Smooth muscle cell (in vitro differentiated cells): ENCODE measurements around the gene DRC7. TPM values are rescaled to one million over a fixed set of nuclear protein-coding genes. Genes with fewer than 3 reads are reported as not detected.

Source experiments
- DNase-seq: peaks from one replicate; lab custom pipeline; 2025; ENCODE audit not compliant: unreplicated experiment; lab: John Stamatoyannopoulos, UW
- H2AFZ ChIP-seq: fragments of 200-600 bp; sonication (generic); 2 replicates; pipeline ENCODE4 v1.6.0; 2016; ENCODE audit warnings: antibody characterized with exemption, low read depth, mild to moderate bottlenecking
- H3F3A ChIP-seq: fragments of 200-600 bp; sonication (generic); 2 replicates; pipeline ENCODE4 v1.6.0; 2017; ENCODE audit warnings: antibody characterized with exemption, low read depth
- H3K27ac ChIP-seq: fragments of 200-600 bp; sonication (generic); 2 replicates; pipeline ENCODE4 v1.5.1; 2016; ENCODE audit warnings: low read depth, mild to moderate bottlenecking
- H3K27me3 ChIP-seq: fragments of 200-600 bp; sonication (generic); 2 replicates; pipeline ENCODE4 v1.6.1; 2016; ENCODE audit warnings: low read depth, mild to moderate bottlenecking
- H3K36me3 ChIP-seq: fragments of 200-600 bp; sonication (generic); 2 replicates; pipeline ENCODE4 v1.5.1; 2016; ENCODE audit warnings: low read depth
- H3K4me1 ChIP-seq: fragments of 200-600 bp; sonication (generic); 2 replicates; pipeline ENCODE4 v1.5.1; 2016; ENCODE audit warnings: low read depth
- H3K4me2 ChIP-seq: fragments of 200-600 bp; sonication (generic); 2 replicates; pipeline ENCODE4 v1.6.0; 2016; ENCODE audit warnings: mild to moderate bottlenecking
- H3K4me3 ChIP-seq: fragments of 200-600 bp; sonication (generic); 2 replicates; pipeline ENCODE4 v1.5.1; 2016; ENCODE audit warnings: mild to moderate bottlenecking
- H3K79me2 ChIP-seq: fragments of 200-600 bp; sonication (generic); 2 replicates; pipeline ENCODE4 v1.6.0; 2016; ENCODE audit warnings: low read depth, mild to moderate bottlenecking
- H3K9ac ChIP-seq: fragments of 200-600 bp; sonication (generic); 2 replicates; pipeline ENCODE4 v1.6.0; 2016; ENCODE audit warnings: low read depth
- H3K9me3 ChIP-seq: fragments of 200-600 bp; sonication (generic); replicated peaks from 2 replicates; pipeline ENCODE4 v1.5.1; 2016; ENCODE audit warnings: low read depth
- H4K20me1 ChIP-seq: fragments of 200-600 bp; sonication (generic); 2 replicates; pipeline ENCODE4 v1.6.0; 2016; ENCODE audit warnings: low read depth
- CTCF ChIP-seq: fragments of 200-600 bp; sonication (generic); IDR thresholded peaks from 2 replicates; pipeline ENCODE4 v1.5.1; 2017; ENCODE audit warnings: borderline replicate concordance, mild to moderate bottlenecking, antibody characterized with exemption; ENCODE audit not compliant: insufficient read depth, poor library complexity, severe bottlenecking
- WGBS: methylation state at CpG from one replicate; pipeline ENCODE4 v1.1.7; 2016; ENCODE audit warnings: low lambda C conversion rate; 5-methylcytosine and 5-hydroxymethylcytosine counted together
- polyA plus RNA-seq: library from polyadenylated mRNA; unstranded; fragments of >200 nt; fragmentation: Nextera tagmentation; extraction: Ambion mirVana; gene quantifications from 2 replicates; pipeline ENCODE4 v1.2.1, GENCODE V29; 2016
- total RNA-seq: library from RNA; depleted of rRNA; stranded (reverse); fragments of >200 nt; gene quantifications from 2 replicates; pipeline ENCODE4 v1.2.3, GENCODE V29; 2014

DRC7 gene
- total and polyA plus RNA-seq, 2 experiments from 2014 or later = 0.94 TPM; not detected in 1

- peaks cover 3% of the 10 kb centered on the region for H3K4me1 ChIP-seq
- no peak overlapping the region for H2AFZ ChIP-seq
- H3K4me2 ChIP-seq = no peak overlapping the region
- H3K79me2 ChIP-seq = no peaks in the 10 kb centered on the region
- no peak for DNase-seq
- no peak for TF ChIP-seq CTCF
- H3K36me3 ChIP-seq = no peaks in the 10 kb centered on the region
- no peak overlapping the region for H3K27ac ChIP-seq
- peaks cover 29% of the 10 kb centered on the region for H4K20me1 ChIP-seq
- H3K9me3 ChIP-seq = no peaks in the 10 kb centered on the region
- no peak overlapping the region for H3K4me3 ChIP-seq
- H3K27me3 ChIP-seq = no peaks in the 10 kb centered on the region
- H3K9ac ChIP-seq = no peak overlapping the region
- 89% methylated on average over 11 of the region's 11 CpGs for WGBS
- no peaks in the 10 kb centered on the region for H3F3A ChIP-seq
Observed at GRCh38 chr16:57773019-57773418, 78.4 kb downstream of the DRC7 start.

- Histone ChIP-seq H3K27ac (no peak overlapping the region), H3K9ac (no peak overlapping the region), H3K27me3 (no peaks in the 10 kb centered on the region), H3K79me2 (no peaks in the 10 kb centered on the region), H3K4me1 (peaks cover 3% of the 10 kb centered on the region), H2AFZ (no peak overlapping the region), H3K9me3 (no peaks in the 10 kb centered on the region), H3K4me3 (no peak overlapping the region), H3K36me3 (no peaks in the 10 kb centered on the region), H3K4me2 (no peak overlapping the region), H4K20me1 (peaks cover 37% of the 10 kb centered on the region), H3F3A (no peaks in the 10 kb centered on the region)
- DNase-seq = no peak
- TF ChIP-seq CTCF = no peak
- WGBS = 90% methylated on average over 11 of the region's 11 CpGs
Observed at GRCh38 chr16:57773655-57774295, 79.2 kb downstream of the DRC7 start.

- Histone ChIP-seq H3K9ac (no peak overlapping the region), H3K4me3 (no peak overlapping the region), H3K9me3 (no peaks in the 10 kb centered on the region), H3F3A (no peaks in the 10 kb centered on the region), H3K4me1 (peaks cover 3% of the 10 kb centered on the region), H3K79me2 (no peaks in the 10 kb centered on the region), H3K36me3 (no peaks in the 10 kb centered on the region), H4K20me1 (peaks cover 46% of the 10 kb centered on the region), H3K27ac (no peak overlapping the region), H3K27me3 (no peaks in the 10 kb centered on the region), H2AFZ (no peak overlapping the region), H3K4me2 (no peak overlapping the region)
- WGBS = 94% methylated on average over 12 of the region's 12 CpGs
- TF ChIP-seq CTCF = no peak
- no peak for DNase-seq
Observed at GRCh38 chr16:57774705-57775285, 80.2 kb downstream of the DRC7 start.
